Peyer's patch (tissue), 4 donors: Measurements from ENCODE around the gene PBX4.
"Not testable (repeated sequence)": the region's sequence is repeated elsewhere in the genome, so short reads cannot be mapped to it uniquely, and the experiment has no call there.

Experiments
- POLR2A ChIP-seq, 2 donors: fragments of 450-650 bp; IDR thresholded peaks; one replicate each; pipeline ENCODE4 v1.5.1; 2017; ENCODE audit warnings: antibody characterized with exemption in 2 of 2, mild to moderate bottlenecking in 2 of 2, moderate library complexity in 2 of 2
- TF ChIP-seq, protein P1 (sequence below), 6 experiments: fragments of 450-650 bp in 4 of 6; fragments of 200-600 bp in 2 of 6; sonication (generic) in 1 of 6; IDR thresholded peaks; one replicate each; pipeline ENCODE4 v1.5.1; 2017 to 2019; ENCODE audit warnings: antibody characterized with exemption in 6 of 6, mild to moderate bottlenecking in 3 of 6, moderate library complexity in 1 of 6

DNA sequence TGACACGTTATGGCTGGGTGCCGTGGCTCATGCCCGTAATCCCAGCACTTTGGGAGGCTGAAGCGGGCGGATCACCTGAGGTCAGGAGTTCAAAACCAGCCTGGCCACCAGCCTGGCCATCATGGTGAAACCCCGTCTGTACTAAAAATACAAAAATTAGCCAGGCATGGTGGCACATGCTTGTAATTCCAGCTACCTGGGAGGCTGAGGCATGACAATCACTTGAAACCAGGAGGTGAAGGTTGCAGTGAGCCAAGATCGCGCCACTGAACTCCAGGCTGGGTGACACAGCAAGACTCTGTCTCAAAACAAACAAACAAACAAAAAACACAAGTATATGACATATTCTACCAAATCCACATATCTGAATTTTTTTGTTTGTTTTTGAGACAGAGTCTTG is 11.8 kb downstream of the PBX4 start:
- not testable (repeated sequence) for TF ChIP-seq POLR2A (IDR thresholded peaks at IDR 0.05)
- TF ChIP-seq, protein P1, sequence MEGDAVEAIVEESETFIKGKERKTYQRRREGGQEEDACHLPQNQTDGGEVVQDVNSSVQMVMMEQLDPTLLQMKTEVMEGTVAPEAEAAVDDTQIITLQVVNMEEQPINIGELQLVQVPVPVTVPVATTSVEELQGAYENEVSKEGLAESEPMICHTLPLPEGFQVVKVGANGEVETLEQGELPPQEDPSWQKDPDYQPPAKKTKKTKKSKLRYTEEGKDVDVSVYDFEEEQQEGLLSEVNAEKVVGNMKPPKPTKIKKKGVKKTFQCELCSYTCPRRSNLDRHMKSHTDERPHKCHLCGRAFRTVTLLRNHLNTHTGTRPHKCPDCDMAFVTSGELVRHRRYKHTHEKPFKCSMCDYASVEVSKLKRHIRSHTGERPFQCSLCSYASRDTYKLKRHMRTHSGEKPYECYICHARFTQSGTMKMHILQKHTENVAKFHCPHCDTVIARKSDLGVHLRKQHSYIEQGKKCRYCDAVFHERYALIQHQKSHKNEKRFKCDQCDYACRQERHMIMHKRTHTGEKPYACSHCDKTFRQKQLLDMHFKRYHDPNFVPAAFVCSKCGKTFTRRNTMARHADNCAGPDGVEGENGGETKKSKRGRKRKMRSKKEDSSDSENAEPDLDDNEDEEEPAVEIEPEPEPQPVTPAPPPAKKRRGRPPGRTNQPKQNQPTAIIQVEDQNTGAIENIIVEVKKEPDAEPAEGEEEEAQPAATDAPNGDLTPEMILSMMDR (IDR thresholded peaks at IDR 0.05), result not testable (repeated sequence)
